ENCODE data around the gene ZNF574.

The ZNF574 gene

GRCh38 chr19:42079886-42080763 is 4.2 kb downstream of the ZNF574 start:
- no peak for DNase-seq (ENCODE audit: low read depth in 2 of 2, low spot score in 1 of 2)

- no peak for DNase-seq (ENCODE audit: low read depth in 2 of 2, low spot score in 1 of 2)
Measured at GRCh38 chr19:42080764-42081375, 4.9 kb downstream of the ZNF574 start.

GRCh38 chr19:42081584-42082203 is 5.7 kb downstream of the ZNF574 start:
- DNase-seq (ENCODE audit: low read depth in 2 of 2, low spot score in 1 of 2), result no peak

- DNase-seq (ENCODE audit: low read depth in 2 of 2, low spot score in 1 of 2), result no peak
Measured at GRCh38 chr19:42083537-42083936, 7.6 kb downstream of the ZNF574 start.

- no peak for DNase-seq (ENCODE audit: low read depth in 2 of 2, low spot score in 1 of 2)
Measured at GRCh38 chr19:42086188-42086736, 10.3 kb downstream of the ZNF574 start.

- DNase-seq (ENCODE audit: low read depth in 2 of 2, low spot score in 1 of 2), result no peak
Measured at GRCh38 chr19:42086770-42087550, 11.0 kb downstream of the ZNF574 start.

GRCh38 chr19:42088471-42089190 is 12.7 kb downstream of the ZNF574 start:
- no peak for DNase-seq (ENCODE audit: low read depth in 2 of 2, low spot score in 1 of 2)

- DNase-seq (ENCODE audit: low read depth in 2 of 2, low spot score in 1 of 2), result no peak
Measured at GRCh38 chr19:42089191-42089750, 13.3 kb downstream of the ZNF574 start.

- DNase-seq (ENCODE audit: low read depth in 2 of 2, low spot score in 1 of 2), result no peak
Measured at GRCh38 chr19:42089772-42090171, 13.8 kb downstream of the ZNF574 start.

- DNase-seq (ENCODE audit: low read depth in 2 of 2, low spot score in 1 of 2), result no peak
Measured at GRCh38 chr19:42090672-42091071, 14.7 kb downstream of the ZNF574 start.

GRCh38 chr19:42091300-42091699 is 15.3 kb downstream of the ZNF574 start:
- no peak for DNase-seq (ENCODE audit: low read depth in 2 of 2, low spot score in 1 of 2)

- DNase-seq (ENCODE audit: low read depth in 2 of 2, low spot score in 1 of 2), result no peak
Measured at GRCh38 chr19:42091742-42092141, 15.8 kb downstream of the ZNF574 start.

- no peak for DNase-seq (ENCODE audit: low read depth in 2 of 2, low spot score in 1 of 2)
Measured at GRCh38 chr19:42092350-42092749, 16.4 kb downstream of the ZNF574 start.

- no peak for DNase-seq (ENCODE audit: low read depth in 2 of 2, low spot score in 1 of 2)
Measured at GRCh38 chr19:42093505-42093904, 17.5 kb downstream of the ZNF574 start.

GRCh38 chr19:42093926-42094325 is 18.0 kb downstream of the ZNF574 start:
- DNase-seq (ENCODE audit: low read depth in 2 of 2, low spot score in 1 of 2), result no peak

- no peak for DNase-seq (ENCODE audit: low read depth in 2 of 2, low spot score in 1 of 2)
Measured at GRCh38 chr19:42095142-42095813, 19.3 kb downstream of the ZNF574 start.

GRCh38 chr19:42095814-42096230 is 19.9 kb downstream of the ZNF574 start:
- no peak for DNase-seq (ENCODE audit: low read depth in 2 of 2, low spot score in 1 of 2)

GRCh38 chr19:42096255-42096837 is 20.4 kb downstream of the ZNF574 start:
- DNase-seq (ENCODE audit: low read depth in 2 of 2, low spot score in 1 of 2), result no peak

GRCh38 chr19:42097461-42097860 is 21.5 kb downstream of the ZNF574 start:
- no peak for DNase-seq (ENCODE audit: low read depth in 2 of 2, low spot score in 1 of 2)

Measured in stimulated activated CD8-positive, alpha-beta memory T cell treated with anti-CD3 and anti-CD28 coated beads, Interleukin-4, amount 100 ng/mL, for 1 hour (primary cell).